Glomerular endothelial cell (primary cell): ENCODE data around the gene SRSF9. TPM values are rescaled to one million over a fixed set of nuclear protein-coding genes. Genes with fewer than 3 reads are reported as not detected.
A peak's percentile ranks its signal among the peaks of the same experiment; 100 is the strongest.
"Not testable (repeated sequence)": the region's sequence is repeated elsewhere in the genome, so short reads cannot be mapped to it uniquely, and the experiment has no call there.

Experiments
- DNase-seq: peaks from one replicate; pipeline ENCODE4 v3.0.0-alpha.2; 2011; ENCODE audit warnings: low read depth, low spot score; ENCODE audit errors: extremely low read depth
- total RNA-seq: library from RNA; depleted of rRNA; stranded (reverse); fragments of >200 nt; gene quantifications from 2 replicates; pipeline ENCODE4 v1.2.3, GENCODE V29; 2015

The SRSF9 gene
- total RNA-seq, 1 donor from 2014 or later = 104 TPM

- no peak for DNase-seq
Observed at GRCh38 chr12:120453060-120453750, 16.3 kb downstream of the SRSF9 start.

DNA sequence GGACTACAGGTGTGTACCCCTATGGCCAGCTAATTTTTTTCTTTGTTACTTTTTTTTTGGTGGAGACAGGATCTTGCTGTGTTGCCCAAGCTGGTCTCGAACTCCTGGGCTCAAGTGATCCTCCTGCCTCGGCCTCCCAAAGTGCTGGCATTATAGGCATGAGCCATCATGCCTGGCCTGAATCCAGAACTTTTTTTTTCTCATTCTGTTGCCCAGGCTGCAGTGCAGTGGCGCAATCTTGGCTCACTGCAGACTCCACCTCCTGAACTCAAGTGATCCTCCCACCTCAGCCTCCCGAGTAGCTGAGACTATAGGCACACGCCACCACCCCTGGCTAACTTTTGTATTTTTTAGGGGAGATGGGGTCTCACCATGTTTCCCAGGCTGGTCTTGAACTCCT is 17.0 kb downstream of the SRSF9 start:
- DNase-seq = not testable (repeated sequence)

- no peak for DNase-seq
Observed at GRCh38 chr12:120447992-120448391, 21.6 kb downstream of the SRSF9 start.

GRCh38 chr12:120446844-120447178 is 22.7 kb downstream of the SRSF9 start:
- DNase-seq = not testable (repeated sequence)

DNA sequence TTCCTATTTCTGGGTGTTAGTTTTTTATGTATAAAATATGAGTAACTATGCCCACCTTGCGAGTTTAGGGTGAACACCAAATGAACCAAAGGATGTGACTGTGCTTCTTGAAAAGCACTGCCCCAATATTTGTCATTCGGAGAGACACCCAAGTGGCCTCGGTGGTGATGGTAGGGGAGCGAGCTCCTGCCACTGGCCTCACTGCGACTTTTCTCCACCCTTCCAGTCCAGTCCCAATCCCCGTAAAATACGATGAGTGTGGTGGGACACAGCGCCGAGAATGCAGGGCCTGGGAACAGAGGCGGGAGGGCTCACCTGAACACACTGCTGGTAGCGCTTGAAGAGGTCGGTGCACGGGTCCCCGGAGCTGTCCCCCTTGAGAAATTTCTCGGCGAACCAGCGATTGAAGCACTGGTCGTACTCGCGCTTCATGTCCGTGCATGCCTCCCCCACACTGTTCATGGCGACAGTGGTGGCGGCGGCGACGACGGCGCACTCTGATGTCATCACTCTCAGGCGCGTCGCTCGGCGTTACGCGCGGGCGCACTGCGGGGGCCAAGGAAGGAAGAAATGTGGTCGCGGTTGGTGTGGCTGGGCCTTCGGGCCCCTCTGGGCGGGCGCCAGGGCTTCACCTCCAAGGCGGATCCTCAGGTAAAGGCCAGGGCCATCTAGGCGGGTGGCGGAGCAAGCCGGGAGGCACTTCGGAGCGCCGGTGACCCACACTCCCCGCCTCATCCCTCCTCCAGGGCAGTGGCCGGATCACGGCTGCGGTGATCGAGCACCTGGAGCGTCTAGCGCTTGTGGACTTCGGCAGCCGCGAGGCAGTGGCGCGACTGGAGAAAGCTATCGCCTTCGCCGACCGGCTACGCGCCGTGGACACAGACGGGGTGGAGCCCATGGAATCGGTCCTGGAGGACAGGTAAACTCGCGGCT is 23.4 kb downstream of the SRSF9 start, which contains the start of the genes GATC and TRIAP1:
TSS of gene GATC (plus strand) at position 534 of the 933 bp plus-strand sequence. CDS start at position 571, 37 bp downstream.
TSS of gene TRIAP1 (minus strand) at position 474 of the 933 bp plus-strand sequence. CDS start at position 462, 12 bp downstream.
- DNase-seq = no peak

GRCh38 chr12:120444676-120445075 is 24.9 kb downstream of the SRSF9 start:
- no peak for DNase-seq

GRCh38 chr12:120439646-120440247 is 29.8 kb downstream of the SRSF9 start:
- DNase-seq = no peak

- DNase-seq = no peak
Observed at GRCh38 chr12:120438495-120439198, 30.9 kb downstream of the SRSF9 start.

GRCh38 chr12:120437735-120438494 is 31.6 kb downstream of the SRSF9 start, which contains the start of gene COX6A1:
TSS of gene COX6A1 (plus strand) at chr12:120438113. CDS start at chr12:120438127, 14 bp downstream.
- DNase-seq = peak; percentile 60

GRCh38 chr12:120432772-120433525 is 36.6 kb downstream of the SRSF9 start:
- DNase-seq = no peak

GRCh38 chr12:120429368-120429767 is 40.2 kb downstream of the SRSF9 start:
- DNase-seq = no peak

DNA sequence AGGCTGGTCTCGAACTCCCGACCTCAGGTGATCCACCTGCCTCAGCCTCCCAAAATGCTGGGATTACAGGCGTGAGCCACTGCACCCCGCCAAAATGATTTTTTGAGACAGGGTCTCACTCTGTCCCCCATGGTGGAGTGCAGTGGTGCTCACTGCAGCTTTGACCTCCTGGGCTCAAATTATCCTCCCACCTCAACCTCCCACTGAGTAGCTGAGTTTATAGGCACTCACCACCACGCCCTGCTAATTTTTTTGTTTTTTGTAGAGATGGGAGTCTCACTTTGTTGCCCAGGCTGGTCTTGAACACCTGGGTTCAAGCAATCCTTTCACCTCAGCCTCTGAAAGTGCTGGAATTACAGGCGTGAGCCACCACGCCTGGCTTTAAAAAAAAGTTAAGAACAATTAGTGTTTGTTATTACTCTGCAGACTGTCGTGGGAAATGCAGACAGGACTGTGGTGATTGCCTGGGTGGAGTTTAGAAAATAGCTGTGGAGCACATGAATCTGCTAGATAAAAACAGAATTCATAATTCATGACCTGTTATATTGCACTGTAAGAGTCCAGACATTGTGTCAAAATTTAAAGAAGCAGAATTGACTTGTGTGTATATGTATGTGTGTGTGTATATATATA is 40.8 kb downstream of the SRSF9 start:
- DNase-seq = no peak

- DNase-seq = no peak
Observed at GRCh38 chr12:120425797-120426196, 43.8 kb downstream of the SRSF9 start.

DNA sequence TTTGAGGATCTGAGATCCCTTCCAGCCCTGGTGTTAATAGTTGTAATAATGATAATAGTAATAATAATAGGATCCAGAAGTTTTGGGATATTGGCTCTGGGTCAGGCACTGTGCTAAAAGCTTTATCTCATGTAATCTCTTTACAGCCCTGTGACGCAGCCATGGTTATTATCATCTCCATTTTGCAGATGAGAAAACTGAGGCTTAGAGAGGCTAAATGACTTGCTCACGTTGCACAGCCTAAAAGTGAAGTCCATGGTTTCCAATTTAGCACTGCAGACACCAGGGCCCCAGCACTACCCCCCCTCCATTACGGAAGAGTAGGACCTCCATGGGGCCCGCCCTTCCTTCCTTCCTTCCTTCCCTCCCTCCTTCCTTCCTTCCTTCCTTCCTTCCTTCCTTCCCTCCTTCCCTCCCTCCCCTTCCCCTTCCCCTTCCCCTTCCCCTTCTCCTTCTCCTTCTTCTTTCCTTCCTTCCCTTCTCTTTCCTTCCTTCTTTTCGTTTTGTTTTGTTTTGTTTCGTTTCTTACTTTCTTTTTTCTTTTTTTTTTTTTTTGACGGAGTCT is 46.6 kb downstream of the SRSF9 start:
- DNase-seq = no peak

GRCh38 chr12:120421701-120422100 is 47.8 kb downstream of the SRSF9 start:
- DNase-seq = no peak

DNA sequence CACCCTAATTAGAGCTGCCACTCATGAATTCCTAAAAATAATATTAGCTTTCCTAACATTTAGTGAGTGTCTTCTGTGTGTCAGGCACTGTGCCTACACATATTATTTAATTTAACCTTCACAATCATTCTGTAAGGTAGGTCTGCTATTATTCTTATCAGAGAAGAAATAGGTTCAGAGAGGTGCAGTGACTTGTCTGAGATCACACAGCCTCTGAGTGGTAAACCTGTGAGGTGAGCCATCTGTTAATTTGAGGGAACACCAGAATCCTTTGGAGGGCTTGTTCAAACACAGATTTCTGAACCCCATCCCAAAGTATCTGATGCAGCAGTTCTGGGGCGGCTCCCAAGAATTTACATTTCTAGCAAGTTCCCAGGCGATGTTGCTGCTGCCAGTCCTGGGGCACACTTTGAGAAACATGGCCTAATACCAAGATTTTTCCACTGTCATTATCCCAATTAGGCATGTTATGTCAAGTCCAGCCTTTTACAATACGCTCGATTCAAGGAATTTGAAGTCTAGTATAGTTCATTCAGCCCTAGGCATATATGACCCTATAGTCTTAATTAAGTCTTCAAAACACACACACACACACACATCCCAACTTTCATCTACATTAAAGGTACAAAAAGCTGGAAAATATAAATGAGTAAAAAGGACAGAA is 51.5 kb downstream of the SRSF9 start:
- DNase-seq = no peak

DNA sequence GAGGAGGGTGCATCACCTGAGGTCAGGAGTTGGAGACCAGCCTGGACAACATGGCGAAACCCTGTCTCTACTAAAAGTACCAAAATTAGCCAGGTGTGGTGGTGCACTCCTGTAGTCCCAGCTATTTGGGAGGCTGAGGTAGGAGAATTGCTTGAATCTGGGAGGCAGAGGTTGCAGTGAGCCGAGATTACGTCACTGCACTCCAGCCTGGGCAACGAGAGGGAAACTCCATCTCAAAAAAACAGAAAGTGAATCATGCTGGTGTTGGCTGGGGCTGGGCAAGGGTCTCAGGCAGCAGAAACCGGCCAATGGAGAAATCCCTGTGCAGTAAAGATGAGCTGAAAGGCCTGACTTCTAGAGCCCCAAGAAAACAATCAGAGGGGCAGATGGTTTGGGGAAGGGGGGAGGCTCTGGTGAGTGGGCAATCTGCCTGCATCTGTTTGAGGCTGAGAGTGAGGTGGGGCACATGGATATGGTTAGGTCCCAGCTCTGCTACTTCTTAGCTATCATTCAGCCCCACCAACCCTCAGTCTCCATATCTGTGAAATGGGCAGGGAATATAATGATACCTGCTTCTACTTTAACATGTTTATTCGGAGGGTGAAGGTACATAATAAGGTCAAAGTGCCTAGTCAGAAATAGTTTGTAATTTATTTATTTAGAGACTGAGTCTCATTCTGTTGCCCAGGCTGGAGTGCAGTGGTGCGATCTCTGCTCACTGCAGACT is 52.9 kb downstream of the SRSF9 start:
- DNase-seq = no peak
